Activated CD8-positive, alpha-beta T cell treated with anti-CD3 and anti-CD28 coated beads for 36 hours (primary cell): ENCODE measurements around the gene RAB11B. TPM values are rescaled to one million over a fixed set of nuclear protein-coding genes. Genes with fewer than 3 reads are reported as not detected.
A peak's percentile ranks its signal among the peaks of the same experiment; 100 is the strongest.
"Not testable (repeated sequence)": the region's sequence is repeated elsewhere in the genome, so short reads cannot be mapped to it uniquely, and the experiment has no call there.

Source experiments
- ATAC-seq: fragments of 200-7000 bp; cut with Tn5 transposase; one replicate; pipeline ENCODE4 v1.10.0; 2021; ENCODE audit warnings: mild to moderate bottlenecking, moderate library complexity
- CTCF ChIA-PET: fragments of 350-600 bp; sonication (Branson Sonifier 250); formaldehyde crosslinking; loops from one replicate; lab custom pipeline; 2021; ENCODE audit warnings: antibody characterized with exemption; lab: Charles Lee
- POLR2A ChIA-PET: fragments of 350-600 bp; sonication (Branson Sonifier 250); formaldehyde crosslinking; loops from one replicate; lab custom pipeline; 2021; ENCODE audit warnings: antibody characterized with exemption; lab: Charles Lee
- DNase-seq: peaks from one replicate; pipeline ENCODE4 v3.0.0-alpha.2; 2020
- H3K27ac Mint-ChIP-seq: one replicate; pipeline ENCODE4 v1.8.0; 2021; ENCODE audit warnings: mild to moderate bottlenecking, mixed read lengths
- H3K27me3 Mint-ChIP-seq: one replicate; pipeline ENCODE4 v1.8.0; 2021; ENCODE audit warnings: mixed read lengths
- H3K36me3 Mint-ChIP-seq: one replicate; pipeline ENCODE4 v1.8.0; 2021; ENCODE audit warnings: low read depth, mixed read lengths
- H3K4me1 Mint-ChIP-seq: one replicate; pipeline ENCODE4 v1.8.0; 2021; ENCODE audit warnings: low read depth, mixed read lengths
- H3K4me3 Mint-ChIP-seq: one replicate; pipeline ENCODE4 v1.8.0; 2021; ENCODE audit warnings: mild to moderate bottlenecking, moderate library complexity, mixed read lengths
- H3K9me3 Mint-ChIP-seq: one replicate; pipeline ENCODE4 v1.8.0; 2021; ENCODE audit warnings: mixed read lengths
- CTCF ChIP-seq: fragments of 200-600 bp; IDR thresholded peaks from one replicate; pipeline ENCODE4 v1.8.0; 2022; ENCODE audit warnings: antibody characterized with exemption, mild to moderate bottlenecking
- intact Hi-C: fragments of 100-400 bp; cut with micrococcal nuclease; formaldehyde crosslinking; loops from one replicate; pipeline ENCODE4 v1.10.0; 2022
- total RNA-seq, 2 experiments: library from RNA; stranded (reverse); gene quantifications; one replicate each; pipeline ENCODE4 v1.2.3, GENCODE V29; 2021

RAB11B gene
- total RNA-seq, 2 experiments from 2014 or later = 74.3 to 77.4 TPM

GRCh38 chr19:8352134-8352827 lies 37.9 kb upstream of the RAB11B start:
- ChIA-PET POLR2A (interaction anchor here (1.0 kb wide), 1 partner anchor 18 kb away, joined by 3 read pairs; no protein-coding TSS in a partner anchor), CTCF (interaction anchor here (1.3 to 5.7 kb wide), 13 partner anchors 13 to 227 kb away, joined by 4 to 67 read pairs (median 23); partner anchors contain the start of genes ANGPTL4, MARCHF2, MYO1F and RAB11B)
- H3K27ac Mint-ChIP-seq = no peak overlapping the region
- H3K27me3 Mint-ChIP-seq = peaks cover 15% of the 10 kb centered on the region
- ATAC-seq (no peak), DNase-seq (no peak)
- H3K4me1 Mint-ChIP-seq = peaks cover 10% of the 10 kb centered on the region
- TF ChIP-seq CTCF = peak; percentile 11
- peaks cover 2% of the 10 kb centered on the region for H3K9me3 Mint-ChIP-seq
- no peaks in the 10 kb centered on the region for H3K36me3 Mint-ChIP-seq
- no peak overlapping the region for H3K4me3 Mint-ChIP-seq
- intact Hi-C loops = loop anchor here (5.0 kb wide), 1 partner anchor 40 kb away; the partner anchor contains the start of gene RAB11B

- POLR2A ChIA-PET, H3K27ac Mint-ChIP-seq, H3K9me3 Mint-ChIP-seq, DNase-seq, H3K4me3 Mint-ChIP-seq, H3K36me3 Mint-ChIP-seq, ATAC-seq: not testable (repeated sequence)
- CTCF ChIA-PET = interaction anchor here (0.8 to 5.7 kb wide), 23 partner anchors 9 to 288 kb away, joined by 3 to 67 read pairs (median 12); partner anchors contain the start of genes ANGPTL4, KANK3, MARCHF2 and MYO1F
- H3K4me1 Mint-ChIP-seq = peaks cover 10% of the 10 kb centered on the region
- H3K27me3 Mint-ChIP-seq = peaks cover 15% of the 10 kb centered on the region
- intact Hi-C loops = loop anchor here (5.0 kb wide), 1 partner anchor 39 kb away; the partner anchor contains the start of gene RAB11B
Observed at GRCh38 chr19:8352845-8353244, 37.3 kb upstream of the RAB11B start.

GRCh38 chr19:8355631-8356402 lies 34.3 kb upstream of the RAB11B start:
- DNase-seq (no peak), ATAC-seq (peak; percentile 70)
- no peaks in the 10 kb centered on the region for H3K36me3 Mint-ChIP-seq
- TF ChIP-seq CTCF = no peak
- intact Hi-C loops = no loop called here
- H3K27ac Mint-ChIP-seq = no peak overlapping the region
- peaks cover 2% of the 10 kb centered on the region for H3K9me3 Mint-ChIP-seq
- CTCF ChIA-PET = interaction anchor here (1.3 to 5.7 kb wide), 11 partner anchors 10 to 224 kb away, joined by 3 to 67 read pairs (median 37); partner anchors contain the start of genes ANGPTL4, KANK3, MARCHF2 and MYO1F
- peaks cover 11% of the 10 kb centered on the region for H3K27me3 Mint-ChIP-seq
- POLR2A ChIA-PET = interaction anchor here (1.3 to 1.5 kb wide), 2 partner anchors 7 to 75 kb away, joined by 3 to 4 read pairs; no protein-coding TSS in a partner anchor
- peaks cover 10% of the 10 kb centered on the region for H3K4me1 Mint-ChIP-seq
- no peak overlapping the region for H3K4me3 Mint-ChIP-seq

GRCh38 chr19:8357007-8357521 lies 33.1 kb upstream of the RAB11B start:
- DNase-seq = no peak
- POLR2A ChIA-PET = no interaction called here

More at GRCh38 chr19:8357007-8357521, 33.1 kb upstream of the RAB11B start:
- no peak for ATAC-seq
- H3K4me1 Mint-ChIP-seq = peaks cover 15% of the 10 kb centered on the region
- H3K36me3 Mint-ChIP-seq = no peaks in the 10 kb centered on the region
- no peak overlapping the region for H3K27ac Mint-ChIP-seq
- no peak for TF ChIP-seq CTCF
- CTCF ChIA-PET = interaction anchor here (1.0 kb wide), 1 partner anchor 22 kb away, joined by 3 read pairs; no protein-coding TSS in a partner anchor
- H3K27me3 Mint-ChIP-seq = peaks cover 9% of the 10 kb centered on the region
- H3K9me3 Mint-ChIP-seq = peaks cover 2% of the 10 kb centered on the region
- no peak overlapping the region for H3K4me3 Mint-ChIP-seq
- intact Hi-C loops = no loop called here
